ENCODE data around the gene ELL2.

DNA sequence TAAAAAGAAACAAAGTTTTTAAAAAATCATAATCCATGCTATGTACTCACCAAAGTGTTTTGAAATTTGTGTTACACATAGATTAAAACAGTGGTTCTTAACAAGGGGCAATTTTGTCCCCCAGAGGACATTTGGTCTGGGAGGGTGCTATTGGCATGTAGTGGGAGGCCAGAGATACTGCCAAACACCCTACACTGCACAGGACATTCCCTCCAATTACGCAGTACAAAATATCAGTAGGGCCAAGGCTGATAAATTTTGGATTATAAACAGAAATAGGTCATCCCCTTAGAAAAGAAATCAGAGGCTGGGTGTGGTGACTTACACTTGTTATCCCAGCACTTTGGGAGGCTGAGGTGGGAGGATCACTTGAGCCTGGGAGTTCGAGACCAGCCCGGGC is 38.9 kb downstream of the ELL2 start:
- no peak for TF ChIP-seq POLR2A (IDR thresholded peaks at IDR 0.05)
- TF ChIP-seq, protein P1, sequence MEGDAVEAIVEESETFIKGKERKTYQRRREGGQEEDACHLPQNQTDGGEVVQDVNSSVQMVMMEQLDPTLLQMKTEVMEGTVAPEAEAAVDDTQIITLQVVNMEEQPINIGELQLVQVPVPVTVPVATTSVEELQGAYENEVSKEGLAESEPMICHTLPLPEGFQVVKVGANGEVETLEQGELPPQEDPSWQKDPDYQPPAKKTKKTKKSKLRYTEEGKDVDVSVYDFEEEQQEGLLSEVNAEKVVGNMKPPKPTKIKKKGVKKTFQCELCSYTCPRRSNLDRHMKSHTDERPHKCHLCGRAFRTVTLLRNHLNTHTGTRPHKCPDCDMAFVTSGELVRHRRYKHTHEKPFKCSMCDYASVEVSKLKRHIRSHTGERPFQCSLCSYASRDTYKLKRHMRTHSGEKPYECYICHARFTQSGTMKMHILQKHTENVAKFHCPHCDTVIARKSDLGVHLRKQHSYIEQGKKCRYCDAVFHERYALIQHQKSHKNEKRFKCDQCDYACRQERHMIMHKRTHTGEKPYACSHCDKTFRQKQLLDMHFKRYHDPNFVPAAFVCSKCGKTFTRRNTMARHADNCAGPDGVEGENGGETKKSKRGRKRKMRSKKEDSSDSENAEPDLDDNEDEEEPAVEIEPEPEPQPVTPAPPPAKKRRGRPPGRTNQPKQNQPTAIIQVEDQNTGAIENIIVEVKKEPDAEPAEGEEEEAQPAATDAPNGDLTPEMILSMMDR (IDR thresholded peaks at IDR 0.05) = no peak
